H9 (cell line): ENCODE results near the gene HELT. TPM values are rescaled to one million over a fixed set of nuclear protein-coding genes. Genes with fewer than 3 reads are reported as not detected.
"Not testable (repeated sequence)": the region's sequence is repeated elsewhere in the genome, so short reads cannot be mapped to it uniquely, and the experiment has no call there.

Source experiments
- DNase-seq: peaks from one replicate; pipeline ENCODE4 v3.0.0-alpha.2; 2017
- H2AFZ ChIP-seq: one replicate; pipeline ENCODE4 v1.6.1; 2013; ENCODE audit warnings: mild to moderate bottlenecking, low read length, control low read depth, moderate library complexity
- H2AK5ac ChIP-seq: 2 replicates; pipeline ENCODE4 v1.6.1; 2013; ENCODE audit warnings: low read length, control low read depth, mixed read lengths; ENCODE audit not compliant: insufficient read length
- H2BK120ac ChIP-seq: one replicate; pipeline ENCODE4 v1.6.1; 2013; ENCODE audit warnings: low read depth, mild to moderate bottlenecking, low read length, control low read depth, inconsistent platforms; ENCODE audit not compliant: poor library complexity, severe bottlenecking
- H2BK12ac ChIP-seq: 2 replicates; pipeline ENCODE4 v1.6.1; 2013; ENCODE audit warnings: low read length, control low read depth, mixed read lengths, low read depth; ENCODE audit not compliant: insufficient read length
- H2BK15ac ChIP-seq: 2 replicates; pipeline ENCODE4 v1.6.1; 2013; ENCODE audit warnings: low read depth, low read length, control low read depth
- H2BK20ac ChIP-seq: one replicate; pipeline ENCODE4 v1.6.1; 2013; ENCODE audit warnings: low read depth, mild to moderate bottlenecking, low read length, control low read depth, inconsistent platforms; ENCODE audit not compliant: poor library complexity, severe bottlenecking
- H2BK5ac ChIP-seq: 2 replicates; pipeline ENCODE4 v1.6.1; 2013; ENCODE audit warnings: low read length, control low read depth, mixed read lengths; ENCODE audit not compliant: insufficient read length
- H3K14ac ChIP-seq: 2 replicates; pipeline ENCODE4 v1.6.1; 2013; ENCODE audit warnings: low read length, control low read depth; ENCODE audit not compliant: insufficient read depth
- H3K18ac ChIP-seq: 2 replicates; pipeline ENCODE4 v1.6.1; 2013; ENCODE audit warnings: low read depth, mild to moderate bottlenecking, mixed read lengths, low read length, control low read depth; ENCODE audit not compliant: insufficient read length
- H3K23ac ChIP-seq: 2 replicates; pipeline ENCODE4 v1.6.1; 2013; ENCODE audit warnings: low read length, control low read depth, mixed read lengths, low read depth; ENCODE audit not compliant: insufficient read length
- H3K23me2 ChIP-seq: 2 replicates; pipeline ENCODE4 v1.6.1; 2013; ENCODE audit warnings: low read depth, mild to moderate bottlenecking, mixed read lengths, low read length, control low read depth; ENCODE audit not compliant: insufficient read length, poor library complexity, severe bottlenecking
- H3K27ac ChIP-seq: 2 replicates; pipeline ENCODE4 v1.5.1; 2013; ENCODE audit warnings: low read length, control low read depth, mixed read lengths, low read depth; ENCODE audit not compliant: insufficient read length
- H3K27me3 ChIP-seq: 2 replicates; pipeline ENCODE4 v1.6.1; 2013; ENCODE audit warnings: low read length, control low read depth, inconsistent platforms; ENCODE audit not compliant: insufficient read depth
- H3K4ac ChIP-seq: 2 replicates; pipeline ENCODE4 v1.6.1; 2013; ENCODE audit warnings: low read depth, mild to moderate bottlenecking, control low read depth, inconsistent platforms, low read length, moderate library complexity
- H3K4me1 ChIP-seq: 2 replicates; pipeline ENCODE4 v1.6.1; 2013; ENCODE audit warnings: low read length, control low read depth, inconsistent platforms; ENCODE audit not compliant: insufficient read depth
- H3K4me2 ChIP-seq: 2 replicates; pipeline ENCODE4 v1.6.1; 2013; ENCODE audit warnings: low read length, control low read depth, mixed read lengths; ENCODE audit not compliant: insufficient read length, insufficient read depth
- H3K56ac ChIP-seq: 2 replicates; pipeline ENCODE4 v1.6.1; 2013; ENCODE audit warnings: low read depth, mild to moderate bottlenecking, mixed read lengths, low read length, control low read depth; ENCODE audit not compliant: insufficient read length
- H3K79me1 ChIP-seq: 2 replicates; pipeline ENCODE4 v1.6.1; 2013; ENCODE audit warnings: low read depth, mild to moderate bottlenecking, moderate library complexity, low read length, control low read depth, inconsistent platforms; ENCODE audit not compliant: insufficient read depth, poor library complexity, severe bottlenecking
- H3K79me2 ChIP-seq: 2 replicates; pipeline ENCODE4 v1.6.1; 2013; ENCODE audit warnings: low read length, control low read depth, inconsistent platforms; ENCODE audit not compliant: insufficient read depth
- H3K9ac ChIP-seq: 2 replicates; pipeline ENCODE4 v1.6.1; 2013; ENCODE audit warnings: low read length, control low read depth, mixed read lengths; ENCODE audit not compliant: insufficient read length; ENCODE audit errors: extremely low read depth
- H3K9me3 ChIP-seq: one replicate; pipeline ENCODE4 v1.6.1; 2013; ENCODE audit warnings: low read depth, low read length, inconsistent platforms; ENCODE audit not compliant: control insufficient read depth
- H3T11ph ChIP-seq: one replicate; pipeline ENCODE4 v1.6.1; 2013; ENCODE audit warnings: mild to moderate bottlenecking, low read length, control low read depth, inconsistent platforms
- H4K20me1 ChIP-seq: one replicate; pipeline ENCODE4 v1.6.1; 2013; ENCODE audit not compliant: control insufficient read depth, insufficient read length, insufficient read depth
- H4K5ac ChIP-seq: 2 replicates; pipeline ENCODE4 v1.6.1; 2013; ENCODE audit warnings: low read depth, mild to moderate bottlenecking, mixed read lengths, low read length, control low read depth; ENCODE audit not compliant: insufficient read length
- H4K8ac ChIP-seq: replicated peaks from 2 replicates; pipeline ENCODE4 v1.6.1; 2013; ENCODE audit warnings: low read length, control low read depth, mixed read lengths, low read depth; ENCODE audit not compliant: insufficient read length
- H4K91ac ChIP-seq: 2 replicates; pipeline ENCODE4 v1.6.1; 2013; ENCODE audit warnings: low read depth, mild to moderate bottlenecking, moderate library complexity, mixed read lengths, low read length, control low read depth; ENCODE audit not compliant: insufficient read length
- H3K27ac Mint-ChIP-seq, 3 experiments: 2 replicates in 2 of 3; 3 replicates in 1 of 3; pipeline ENCODE4 v1.8.0; 2020 to 2021; ENCODE audit warnings: mixed read lengths in 3 of 3, mild to moderate bottlenecking in 1 of 3, moderate library complexity in 1 of 3
- H3K27me3 Mint-ChIP-seq: 2 replicates; pipeline ENCODE4 v1.8.0; 2021; ENCODE audit warnings: low read depth, mild to moderate bottlenecking, moderate library complexity, mixed read lengths
- H3K36me3 Mint-ChIP-seq, 3 experiments: 2 replicates in 2 of 3; 3 replicates in 1 of 3; pipeline ENCODE4 v1.8.0; 2020 to 2021; ENCODE audit warnings: low read depth in 3 of 3, mixed read lengths in 3 of 3; ENCODE audit not compliant: insufficient read depth in 1 of 3
- H3K4me1 Mint-ChIP-seq, 2 experiments: 2 replicates each; pipeline ENCODE4 v1.8.0; 2020; ENCODE audit warnings: mixed read lengths in 2 of 2
- H3K4me3 Mint-ChIP-seq, 2 experiments: 2 replicates in 1 of 2; 3 replicates in 1 of 2; pipeline ENCODE4 v1.8.0; 2020 to 2021; ENCODE audit warnings: mild to moderate bottlenecking in 2 of 2, mixed read lengths in 2 of 2, moderate library complexity in 1 of 2
- H3K9me3 Mint-ChIP-seq, 2 experiments: 2 replicates in 1 of 2; 3 replicates in 1 of 2; pipeline ENCODE4 v1.8.0; 2020; ENCODE audit warnings: mild to moderate bottlenecking in 2 of 2, mixed read lengths in 2 of 2, moderate library complexity in 1 of 2
- WGBS: extraction: QIAGEN DNeasy Blood & Tissue Kit; methylation state at CpG from one replicate; pipeline ENCODE4 v1.1.7; 2013; ENCODE audit warnings: missing lambda C conversion rate, low lambda C conversion rate, mixed read lengths; ENCODE audit not compliant: insufficient read length; ENCODE audit errors: extremely low coverage; 5-methylcytosine and 5-hydroxymethylcytosine counted together
- total RNA-seq: library from RNA; stranded (reverse); gene quantifications from 2 replicates; pipeline ENCODE4 v1.2.1, GENCODE V29; 2021

HELT gene
- total RNA-seq, 1 experiment from 2014 or later = not detected

GRCh38 chr4:184990131-184990530 is 28.2 kb upstream of the HELT start:
- not testable (repeated sequence) for H2BK12ac ChIP-seq, H2BK15ac ChIP-seq, H3K27me3 ChIP-seq, H2BK5ac ChIP-seq, H4K91ac ChIP-seq, H3K4me1 ChIP-seq, H3K27me3 Mint-ChIP-seq, H3K56ac ChIP-seq, H3K4me2 ChIP-seq, H2AFZ ChIP-seq, H3K79me2 ChIP-seq, H3K9me3 Mint-ChIP-seq, H3K27ac ChIP-seq, H2BK120ac ChIP-seq, H3K9me3 ChIP-seq, DNase-seq, H3K18ac ChIP-seq, H3K23ac ChIP-seq, H3K4me3 Mint-ChIP-seq, H3K4me1 Mint-ChIP-seq, H3K79me1 ChIP-seq, H3K4ac ChIP-seq, H3K9ac ChIP-seq, H4K5ac ChIP-seq, H3K23me2 ChIP-seq, H4K20me1 ChIP-seq, H3K36me3 Mint-ChIP-seq, H3K27ac Mint-ChIP-seq, H2AK5ac ChIP-seq, H4K8ac ChIP-seq, H2BK20ac ChIP-seq, H3K14ac ChIP-seq, H3T11ph ChIP-seq
- no CpG with 5 or more reads among the region's 34 CpGs for WGBS
